ENCODE results near the gene OR51B4.

The OR51B4 gene

GRCh38 chr11:5286351-5286750 lies 15.4 kb downstream of the OR51B4 start:
- Mint-ChIP-seq H3K27me3 (no peaks in the 10 kb centered on the region), H3K27ac (no peak overlapping the region), H3K36me3 (no peaks in the 10 kb centered on the region), H3K4me1 (no peaks in the 10 kb centered on the region), H3K4me3 (no peak overlapping the region), H3K9me3 (no peaks in the 10 kb centered on the region)
- ATAC-seq = no peak

DNA sequence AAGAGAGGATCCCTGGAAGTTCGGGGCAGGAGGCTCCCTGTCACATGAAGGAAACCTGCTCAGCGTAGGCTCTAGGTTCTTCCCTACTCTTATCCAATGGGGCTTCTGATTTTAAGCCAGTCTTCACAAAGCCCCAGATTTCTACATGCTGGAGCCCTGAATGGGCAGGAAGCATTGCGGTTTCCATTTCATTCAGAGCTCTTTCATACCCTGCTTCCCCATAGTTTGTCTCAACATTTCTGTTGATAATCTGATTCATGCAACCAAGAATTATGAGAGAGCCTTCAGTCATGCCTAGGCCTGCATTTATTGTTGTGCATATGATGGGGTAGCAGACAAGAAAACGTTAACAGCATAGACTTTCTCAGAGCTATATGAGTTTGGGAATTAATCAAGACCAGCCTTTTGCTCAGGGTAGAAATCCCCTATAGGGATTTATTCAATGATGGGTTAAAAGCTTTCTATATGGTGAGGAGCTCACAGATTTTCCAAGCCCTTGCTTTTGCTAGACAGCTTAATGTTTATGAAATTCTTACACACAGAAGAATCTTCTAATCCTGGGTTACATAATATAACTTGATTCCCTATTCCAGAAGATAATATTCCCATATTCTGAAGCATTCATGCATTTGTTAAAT lies 15.9 kb downstream of the OR51B4 start:
- no peaks in the 10 kb centered on the region for H3K36me3 Mint-ChIP-seq
- H3K27me3 Mint-ChIP-seq = no peaks in the 10 kb centered on the region
- no peaks in the 10 kb centered on the region for H3K9me3 Mint-ChIP-seq
- no peak for ATAC-seq
- no peak overlapping the region for H3K4me3 Mint-ChIP-seq
- no peak overlapping the region for H3K27ac Mint-ChIP-seq
- no peaks in the 10 kb centered on the region for H3K4me1 Mint-ChIP-seq

DNA sequence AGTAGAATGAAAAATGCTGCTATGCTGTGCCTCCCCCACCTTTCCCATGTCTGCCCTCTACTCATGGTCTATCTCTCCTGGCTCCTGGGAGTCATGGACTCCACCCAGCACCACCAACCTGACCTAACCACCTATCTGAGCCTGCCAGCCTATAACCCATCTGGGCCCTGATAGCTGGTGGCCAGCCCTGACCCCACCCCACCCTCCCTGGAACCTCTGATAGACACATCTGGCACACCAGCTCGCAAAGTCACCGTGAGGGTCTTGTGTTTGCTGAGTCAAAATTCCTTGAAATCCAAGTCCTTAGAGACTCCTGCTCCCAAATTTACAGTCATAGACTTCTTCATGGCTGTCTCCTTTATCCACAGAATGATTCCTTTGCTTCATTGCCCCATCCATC lies 17.1 kb downstream of the OR51B4 start:
- Mint-ChIP-seq H3K36me3 (no peaks in the 10 kb centered on the region), H3K4me3 (no peak overlapping the region), H3K27me3 (no peaks in the 10 kb centered on the region), H3K27ac (no peak overlapping the region), H3K4me1 (no peaks in the 10 kb centered on the region), H3K9me3 (no peaks in the 10 kb centered on the region)
- ATAC-seq = no peak

GRCh38 chr11:5283882-5284281 lies 17.9 kb downstream of the OR51B4 start:
- ATAC-seq = no peak
- H3K4me1 Mint-ChIP-seq = no peaks in the 10 kb centered on the region
- H3K27me3 Mint-ChIP-seq = no peaks in the 10 kb centered on the region
- H3K4me3 Mint-ChIP-seq = no peak overlapping the region
- no peak overlapping the region for H3K27ac Mint-ChIP-seq
- no peaks in the 10 kb centered on the region for H3K9me3 Mint-ChIP-seq
- H3K36me3 Mint-ChIP-seq = no peaks in the 10 kb centered on the region

GRCh38 chr11:5283086-5283485 lies 18.7 kb downstream of the OR51B4 start:
- H3K36me3 Mint-ChIP-seq = no peaks in the 10 kb centered on the region
- H3K4me3 Mint-ChIP-seq = no peak overlapping the region
- no peaks in the 10 kb centered on the region for H3K9me3 Mint-ChIP-seq
- no peaks in the 10 kb centered on the region for H3K4me1 Mint-ChIP-seq
- ATAC-seq = no peak
- no peaks in the 10 kb centered on the region for H3K27me3 Mint-ChIP-seq
- no peak overlapping the region for H3K27ac Mint-ChIP-seq

GRCh38 chr11:5282628-5283027 lies 19.1 kb downstream of the OR51B4 start:
- Mint-ChIP-seq H3K4me1 (no peaks in the 10 kb centered on the region), H3K27ac (no peak overlapping the region), H3K36me3 (no peaks in the 10 kb centered on the region), H3K27me3 (no peaks in the 10 kb centered on the region), H3K4me3 (no peak overlapping the region), H3K9me3 (no peaks in the 10 kb centered on the region)
- ATAC-seq = no peak

DNA sequence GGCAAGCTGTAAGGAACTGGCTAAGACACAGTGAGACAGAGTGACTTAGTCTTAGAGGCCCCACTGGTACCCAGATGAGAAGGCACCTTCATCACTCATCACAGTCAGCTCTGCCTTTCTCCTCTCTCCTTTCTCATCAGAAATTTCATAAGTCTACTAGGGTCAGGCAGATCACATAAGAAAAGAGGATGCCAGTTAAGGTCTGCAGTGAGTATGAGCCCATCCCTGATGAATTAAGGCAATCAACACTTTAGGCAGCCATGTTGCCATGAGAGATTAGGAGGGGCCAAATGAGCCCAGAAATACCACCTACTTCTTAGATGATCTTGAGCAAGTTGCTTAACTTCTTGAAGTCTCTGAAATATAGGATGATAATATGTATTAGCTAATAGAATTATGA lies 20.1 kb downstream of the OR51B4 start:
- H3K9me3 Mint-ChIP-seq = no peaks in the 10 kb centered on the region
- H3K27ac Mint-ChIP-seq = no peak overlapping the region
- no peak for ATAC-seq
- no peaks in the 10 kb centered on the region for H3K36me3 Mint-ChIP-seq
- no peaks in the 10 kb centered on the region for H3K27me3 Mint-ChIP-seq
- H3K4me3 Mint-ChIP-seq = no peak overlapping the region
- H3K4me1 Mint-ChIP-seq = no peaks in the 10 kb centered on the region

GRCh38 chr11:5280582-5281102 lies 21.1 kb downstream of the OR51B4 start:
- no peak overlapping the region for H3K27ac Mint-ChIP-seq
- H3K36me3 Mint-ChIP-seq = no peaks in the 10 kb centered on the region
- no peak overlapping the region for H3K4me3 Mint-ChIP-seq
- no peaks in the 10 kb centered on the region for H3K27me3 Mint-ChIP-seq
- no peaks in the 10 kb centered on the region for H3K4me1 Mint-ChIP-seq
- no peaks in the 10 kb centered on the region for H3K9me3 Mint-ChIP-seq
- ATAC-seq = no peak

DNA sequence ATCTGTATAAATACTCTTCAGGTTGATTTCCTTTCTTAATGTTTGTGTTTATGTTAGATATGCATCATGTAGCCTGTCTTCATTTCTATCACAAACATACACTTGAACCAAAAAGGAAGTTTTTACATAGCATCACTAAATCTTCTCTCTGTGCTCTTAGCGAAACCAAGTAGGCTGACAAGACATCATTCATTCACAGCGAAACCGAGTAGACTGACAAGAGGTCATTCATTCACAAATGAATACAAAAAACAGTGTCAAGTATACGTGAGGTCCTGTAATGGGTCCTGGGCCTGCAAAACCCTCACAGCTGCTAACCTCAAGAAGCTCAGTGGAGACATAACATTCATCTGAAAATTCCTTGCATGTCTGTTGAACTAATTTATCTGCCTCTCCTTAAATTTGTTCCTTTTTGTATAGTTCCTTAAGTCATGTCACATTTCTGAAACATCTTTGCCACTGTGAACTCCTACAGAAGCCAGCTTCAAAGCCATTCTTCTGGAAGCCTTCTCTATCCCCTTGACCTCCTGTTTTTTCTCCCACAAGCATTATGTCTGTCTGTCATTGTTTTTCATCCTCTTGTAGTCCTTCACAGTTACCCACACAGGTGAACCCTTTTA lies 22.2 kb downstream of the OR51B4 start:
- Mint-ChIP-seq H3K27me3 (no peaks in the 10 kb centered on the region), H3K27ac (no peak overlapping the region), H3K9me3 (no peaks in the 10 kb centered on the region), H3K4me1 (no peaks in the 10 kb centered on the region), H3K36me3 (no peaks in the 10 kb centered on the region), H3K4me3 (no peak overlapping the region)
- ATAC-seq = no peak

- no peak for ATAC-seq
- Mint-ChIP-seq H3K27ac (no peak overlapping the region), H3K36me3 (no peaks in the 10 kb centered on the region), H3K9me3 (no peaks in the 10 kb centered on the region), H3K4me1 (no peaks in the 10 kb centered on the region), H3K27me3 (no peaks in the 10 kb centered on the region), H3K4me3 (no peak overlapping the region)
Observed at GRCh38 chr11:5277807-5278382, 23.9 kb downstream of the OR51B4 start.

GRCh38 chr11:5276697-5277096 lies 25.0 kb downstream of the OR51B4 start:
- Mint-ChIP-seq H3K4me3 (no peak overlapping the region), H3K27me3 (peaks cover 5% of the 10 kb centered on the region), H3K9me3 (no peaks in the 10 kb centered on the region), H3K4me1 (no peaks in the 10 kb centered on the region), H3K27ac (no peak overlapping the region), H3K36me3 (no peaks in the 10 kb centered on the region)
- ATAC-seq = no peak

DNA sequence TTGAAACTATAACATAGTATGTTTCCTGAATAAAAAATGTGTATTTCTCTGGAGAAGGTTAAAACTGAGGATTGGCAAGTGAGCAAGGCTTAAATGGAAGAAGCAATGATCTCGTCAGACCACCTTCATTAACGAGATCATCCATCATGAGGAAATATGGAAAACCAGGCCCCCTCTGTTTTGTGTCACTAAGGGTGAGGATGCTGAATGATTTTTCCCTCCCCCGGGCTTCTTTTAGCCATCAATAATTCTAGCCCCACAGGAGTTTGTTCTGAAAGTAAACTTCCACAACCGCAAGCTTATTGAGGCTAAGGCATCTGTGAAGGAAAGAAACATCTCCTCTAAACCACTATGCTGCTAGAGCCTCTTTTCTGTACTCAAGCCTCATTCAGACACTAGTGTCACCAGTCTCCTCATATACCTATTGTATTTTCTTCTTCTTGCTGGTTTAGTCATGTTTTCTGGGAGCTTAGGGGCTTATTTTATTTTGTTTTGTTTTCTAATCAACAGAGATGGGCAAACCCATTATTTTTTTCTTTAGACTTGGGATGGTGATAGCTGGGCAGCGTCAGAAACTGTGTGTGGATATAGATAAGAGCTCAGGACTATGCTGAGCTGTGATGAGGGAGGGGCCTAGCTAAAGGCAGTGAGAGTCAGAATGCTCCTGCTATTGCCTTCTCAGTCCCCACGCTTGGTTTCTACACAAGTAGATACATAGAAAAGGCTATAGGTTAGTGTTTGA lies 26.2 kb downstream of the OR51B4 start:
- peaks cover 12% of the 10 kb centered on the region for H3K27me3 Mint-ChIP-seq
- H3K4me1 Mint-ChIP-seq = no peaks in the 10 kb centered on the region
- no peaks in the 10 kb centered on the region for H3K36me3 Mint-ChIP-seq
- no peak for ATAC-seq
- H3K27ac Mint-ChIP-seq = no peak overlapping the region
- H3K4me3 Mint-ChIP-seq = no peak overlapping the region
- no peaks in the 10 kb centered on the region for H3K9me3 Mint-ChIP-seq

- H3K9me3 Mint-ChIP-seq = no peaks in the 10 kb centered on the region
- no peak for ATAC-seq
- no peak overlapping the region for H3K27ac Mint-ChIP-seq
- H3K36me3 Mint-ChIP-seq = no peaks in the 10 kb centered on the region
- no peaks in the 10 kb centered on the region for H3K4me1 Mint-ChIP-seq
- H3K4me3 Mint-ChIP-seq = no peak overlapping the region
- peaks cover 12% of the 10 kb centered on the region for H3K27me3 Mint-ChIP-seq
Observed at GRCh38 chr11:5274395-5274794, 27.4 kb downstream of the OR51B4 start.

- ATAC-seq = no peak
- Mint-ChIP-seq H3K4me1 (no peaks in the 10 kb centered on the region), H3K9me3 (no peaks in the 10 kb centered on the region), H3K27ac (no peak overlapping the region), H3K27me3 (peaks cover 12% of the 10 kb centered on the region), H3K4me3 (no peak overlapping the region), H3K36me3 (no peaks in the 10 kb centered on the region)
Observed at GRCh38 chr11:5272395-5273017, 29.2 kb downstream of the OR51B4 start.

DNA sequence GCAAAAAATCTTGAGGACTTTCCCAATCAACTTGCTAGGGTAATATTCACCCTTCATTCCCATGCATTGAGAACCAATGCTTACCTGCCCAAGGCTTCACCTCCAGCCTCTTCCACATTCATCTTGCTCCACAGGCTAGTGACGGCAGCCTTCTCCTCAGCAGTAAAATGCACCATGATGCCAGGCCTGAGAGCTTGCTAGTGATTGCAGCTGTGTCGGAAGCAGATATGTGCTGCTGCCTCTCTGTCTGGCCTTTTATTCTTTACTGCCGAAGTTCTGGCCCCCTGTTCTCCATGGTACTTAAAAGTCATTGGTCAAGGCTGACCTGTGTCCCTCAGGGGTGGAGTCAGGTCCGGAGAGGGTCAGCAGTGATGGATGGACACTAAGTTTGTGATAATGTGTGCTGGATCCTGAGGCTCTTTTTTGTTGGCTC lies 32.0 kb downstream of the OR51B4 start, which contains the start of gene HBE1:
TSS of gene HBE1 (minus strand) at position 231 of the 433 bp plus-strand sequence. CDS start at position 176, 55 bp downstream.
- ATAC-seq = no peak
- Mint-ChIP-seq H3K4me1 (no peaks in the 10 kb centered on the region), H3K27me3 (peaks cover 12% of the 10 kb centered on the region), H3K27ac (no peak within 1 kb of the TSS), H3K36me3 (no peaks in the 10 kb centered on the region), H3K4me3 (no peak within 1 kb of the TSS), H3K9me3 (no peaks in the 10 kb centered on the region)
